Stimulated activated CD8-positive, alpha-beta memory T cell treated with anti-CD3 and anti-CD28 coated beads, Interleukin-15, amount 100 ng/mL, for 4 hours (primary cell): Measurements from ENCODE around the gene PBRM1.

Source experiments
- DNase-seq, 2 donors: peaks; one replicate each; pipeline ENCODE4 v3.0.0-alpha.2; 2020; ENCODE audit warnings: low read depth in 2 of 2

The PBRM1 gene

GRCh38 chr3:52574056-52574965, 111.4 kb downstream of the PBRM1 start:
- no peak for DNase-seq

- DNase-seq: no peak
Observed at GRCh38 chr3:52572221-52572620, 113.5 kb downstream of the PBRM1 start.

DNA sequence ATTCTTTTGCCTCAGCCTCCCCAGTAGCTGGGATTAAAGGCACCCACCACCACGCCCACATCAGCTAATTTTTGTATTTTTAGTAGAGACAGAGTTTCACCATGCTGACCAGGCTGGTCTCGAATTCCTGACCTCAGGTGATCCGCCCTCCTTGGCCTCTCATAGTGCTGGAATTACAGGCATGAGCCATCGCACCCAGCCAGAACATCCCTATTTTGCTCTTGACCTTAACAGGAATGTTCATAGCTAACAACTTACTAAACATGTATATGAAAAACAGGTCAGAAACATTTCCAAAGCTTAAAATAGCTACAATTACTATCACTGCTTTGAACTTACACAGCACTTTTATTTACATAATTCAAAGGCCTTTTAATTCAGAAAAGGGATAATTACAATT, 115.6 kb downstream of the PBRM1 start:
- no peak for DNase-seq

GRCh38 chr3:52568069-52568468, 117.6 kb downstream of the PBRM1 start:
- no peak for DNase-seq

DNA sequence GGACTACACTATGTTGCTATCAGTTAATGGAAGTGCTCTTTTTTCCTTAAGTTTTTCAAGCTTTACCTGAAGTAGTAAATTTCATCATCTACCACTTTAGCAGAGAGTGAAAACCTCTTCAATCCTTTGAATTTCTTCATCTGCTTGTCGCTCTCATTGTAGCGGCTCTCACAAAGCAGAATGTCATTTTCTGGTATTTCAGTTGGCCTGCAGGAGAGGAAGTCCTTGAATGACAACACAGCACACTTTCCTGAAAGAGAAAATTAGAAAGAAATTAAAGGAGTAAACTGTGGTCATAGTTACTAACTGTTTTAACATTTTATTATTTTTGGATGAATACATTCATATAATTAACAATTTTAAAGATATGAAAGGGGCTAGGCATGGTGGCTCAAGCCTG, 121.7 kb downstream of the PBRM1 start:
- DNase-seq: no peak

GRCh38 chr3:52561028-52561747, 124.5 kb downstream of the PBRM1 start:
- no peak for DNase-seq

DNA sequence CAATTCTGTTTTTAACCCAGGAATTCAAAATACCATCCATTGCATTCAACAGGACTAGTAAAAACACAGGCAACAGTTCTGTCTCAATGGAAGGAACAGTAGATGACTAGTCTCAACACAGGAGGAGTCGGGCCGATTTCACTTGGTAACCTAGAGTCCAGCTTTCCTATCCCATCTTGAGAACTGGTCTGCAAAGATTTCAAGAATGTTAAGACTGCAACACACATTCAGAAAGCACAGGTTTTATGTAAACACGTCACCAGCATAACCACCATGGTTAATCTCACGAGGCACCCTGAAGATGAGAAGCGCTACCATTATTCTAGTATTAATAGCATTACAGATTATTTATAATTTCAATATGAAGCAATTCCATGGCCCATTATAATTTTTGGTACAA, 127.3 kb downstream of the PBRM1 start:
- no peak for DNase-seq

- no peak for DNase-seq
Observed at GRCh38 chr3:52557011-52557960, 128.4 kb downstream of the PBRM1 start.

DNA sequence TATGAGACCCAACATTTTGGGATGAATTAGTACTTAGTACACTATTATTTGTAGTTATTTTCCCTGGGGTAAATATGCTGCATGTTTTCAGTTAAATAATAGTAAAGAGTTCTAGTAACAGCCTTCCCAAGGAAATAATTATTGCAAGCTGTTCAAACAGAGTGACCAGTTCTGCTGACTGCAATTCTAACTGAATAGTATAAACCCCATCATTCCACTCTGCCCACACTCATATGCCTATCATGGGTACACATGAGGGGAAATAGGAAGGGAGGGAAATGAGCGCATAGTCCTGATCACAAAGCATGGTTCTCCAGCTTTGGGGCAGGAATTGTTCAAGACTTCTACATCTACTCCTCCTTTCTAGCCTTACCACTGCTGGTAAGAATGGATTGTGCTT, 130.7 kb downstream of the PBRM1 start:
- no peak for DNase-seq

DNA sequence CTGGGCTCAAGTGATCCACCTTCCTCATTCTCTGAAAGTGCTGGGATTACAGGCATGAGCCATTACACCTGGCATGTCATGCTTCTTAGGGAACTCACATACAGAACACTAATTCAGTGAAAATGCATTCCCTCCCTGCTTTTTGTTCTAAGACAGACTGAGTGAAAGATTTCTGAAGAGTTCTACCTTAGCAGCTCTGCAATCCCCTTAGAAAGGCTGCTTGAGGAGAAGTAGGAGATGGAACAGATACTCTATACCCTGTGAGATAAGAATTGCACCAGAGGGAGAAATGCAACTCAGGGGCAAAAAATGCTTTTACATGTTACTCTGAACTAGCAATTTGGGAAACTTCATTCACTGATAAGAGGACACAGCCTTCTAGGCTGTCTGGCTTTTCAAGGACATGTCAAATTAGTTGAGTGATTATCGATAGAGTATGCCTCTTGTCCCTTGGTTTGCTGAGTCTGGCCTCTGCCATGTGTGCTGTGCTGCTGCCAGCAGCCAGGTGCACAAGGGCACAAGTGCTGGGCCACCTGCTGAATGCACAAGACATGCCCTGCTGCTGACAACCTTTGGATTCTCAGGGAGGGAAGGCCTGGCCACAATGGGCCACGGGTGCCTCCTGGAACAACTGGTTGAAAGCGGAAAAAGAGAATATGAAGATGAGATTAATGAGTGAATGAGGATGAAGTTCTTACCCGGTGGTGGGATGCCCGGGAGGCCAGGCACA, 131.5 kb downstream of the PBRM1 start:
- DNase-seq: no peak

DNA sequence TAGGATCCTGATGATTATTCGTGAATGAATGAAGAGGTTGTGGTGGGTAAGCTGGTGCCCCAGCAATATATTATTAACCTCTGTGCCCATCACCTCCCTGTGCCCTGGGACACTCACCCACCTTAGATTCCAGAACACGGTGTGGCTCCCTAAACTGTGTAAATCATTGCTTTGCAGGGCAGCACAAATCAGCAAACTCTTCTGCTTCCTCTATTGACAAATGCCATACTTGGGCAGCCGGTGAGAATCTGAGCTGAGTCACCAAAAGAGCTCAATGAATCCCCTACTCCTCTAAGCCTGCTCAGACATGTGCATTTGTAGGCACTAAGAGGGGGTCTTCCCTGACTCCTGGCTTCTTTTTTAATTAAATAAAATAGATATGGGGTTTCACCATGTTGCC, 133.6 kb downstream of the PBRM1 start:
- DNase-seq: no peak

- DNase-seq: no peak
Observed at GRCh38 chr3:52551118-52551517, 134.6 kb downstream of the PBRM1 start.

DNA sequence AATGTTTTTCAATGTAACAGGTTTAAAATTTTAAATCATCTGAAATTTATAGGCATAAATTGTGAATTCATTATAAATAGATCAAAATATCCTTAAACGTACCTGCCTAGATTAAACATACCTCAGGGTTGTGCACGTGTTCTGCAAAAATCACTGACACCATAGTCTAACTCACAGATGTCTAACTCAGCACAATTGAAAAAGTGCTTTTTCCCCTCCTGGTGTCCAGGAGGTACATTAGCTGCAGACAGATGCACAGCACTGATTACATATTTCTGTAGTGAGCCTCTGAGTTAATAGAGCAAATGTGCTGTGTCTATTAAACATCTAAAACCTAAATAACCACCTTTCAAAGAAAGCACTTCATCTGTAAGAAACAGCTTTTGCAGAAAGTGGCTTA, 138.6 kb downstream of the PBRM1 start:
- no peak for DNase-seq

DNA sequence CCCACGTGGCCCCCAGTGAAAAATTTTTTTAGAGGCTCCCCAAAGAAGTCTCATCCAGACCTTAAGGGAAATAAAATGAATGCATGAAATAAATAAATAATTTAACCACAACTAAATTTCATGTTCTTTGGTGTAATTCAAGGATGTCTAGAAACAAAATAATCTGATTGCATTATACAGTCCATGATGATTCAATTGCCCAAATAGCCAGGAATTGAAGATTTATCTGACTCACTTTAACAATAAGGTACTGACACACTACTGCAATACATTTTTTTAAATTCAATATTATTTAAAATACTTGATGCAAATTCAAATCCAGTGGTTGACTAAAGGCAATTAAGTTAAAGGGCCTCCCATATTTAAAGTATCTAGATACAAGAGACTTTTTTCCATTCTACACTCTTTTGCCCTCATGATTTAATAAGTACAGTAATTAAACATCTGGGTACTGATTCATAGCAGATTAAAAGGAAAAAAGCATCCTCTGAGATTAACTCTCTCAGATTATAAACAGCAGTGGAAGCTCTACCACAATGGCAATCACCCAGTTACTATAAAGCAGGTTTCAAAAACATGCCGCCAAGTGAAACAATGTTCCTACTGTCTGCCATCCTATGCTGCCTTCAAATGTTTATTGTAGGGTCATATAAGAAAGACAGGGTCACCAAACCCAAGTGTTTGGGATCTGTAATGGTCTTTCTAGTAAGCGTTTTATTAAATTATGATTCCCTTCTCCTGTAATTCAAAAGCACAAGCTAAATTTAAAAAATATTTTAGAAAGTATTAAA, 139.4 kb downstream of the PBRM1 start:
- no peak for DNase-seq

DNA sequence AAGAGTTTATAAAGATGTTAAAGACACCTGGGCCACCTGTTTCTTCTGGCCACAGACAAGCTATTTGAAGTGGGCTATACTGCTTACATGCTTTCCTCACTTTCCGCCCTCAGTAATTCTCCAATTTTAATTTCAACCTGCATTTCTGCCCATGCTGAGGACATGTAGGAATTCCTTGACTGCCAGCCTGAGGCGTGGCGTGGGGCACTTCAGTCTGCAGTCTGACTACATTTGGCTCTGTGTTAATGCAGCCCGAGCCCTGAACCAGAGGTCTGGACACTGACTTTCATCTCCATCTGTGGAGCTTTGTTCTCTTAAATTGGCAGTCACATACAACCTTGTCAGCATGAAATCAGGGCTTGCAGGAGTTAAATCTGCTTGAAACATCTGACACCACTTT, 140.8 kb downstream of the PBRM1 start:
- DNase-seq: no peak

DNA sequence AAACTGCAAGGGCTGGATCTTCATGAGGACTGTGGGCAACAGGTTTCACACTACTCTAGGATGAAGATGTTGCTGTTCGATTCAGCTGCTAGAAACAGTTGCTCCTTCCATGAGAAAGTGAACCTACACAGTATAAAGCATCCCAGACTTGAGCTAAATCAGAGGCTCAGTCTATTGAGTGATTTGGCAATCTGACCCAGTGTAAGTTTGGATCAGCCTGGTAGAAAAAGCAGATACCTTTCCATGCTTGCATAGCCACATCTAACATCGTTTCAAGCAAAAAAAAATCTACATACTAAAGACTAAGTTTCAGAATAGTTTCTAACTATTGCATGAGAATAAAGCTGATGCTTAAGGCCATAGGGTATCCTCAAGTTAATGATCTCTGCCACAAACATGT, 144.7 kb downstream of the PBRM1 start:
- DNase-seq: no peak

DNA sequence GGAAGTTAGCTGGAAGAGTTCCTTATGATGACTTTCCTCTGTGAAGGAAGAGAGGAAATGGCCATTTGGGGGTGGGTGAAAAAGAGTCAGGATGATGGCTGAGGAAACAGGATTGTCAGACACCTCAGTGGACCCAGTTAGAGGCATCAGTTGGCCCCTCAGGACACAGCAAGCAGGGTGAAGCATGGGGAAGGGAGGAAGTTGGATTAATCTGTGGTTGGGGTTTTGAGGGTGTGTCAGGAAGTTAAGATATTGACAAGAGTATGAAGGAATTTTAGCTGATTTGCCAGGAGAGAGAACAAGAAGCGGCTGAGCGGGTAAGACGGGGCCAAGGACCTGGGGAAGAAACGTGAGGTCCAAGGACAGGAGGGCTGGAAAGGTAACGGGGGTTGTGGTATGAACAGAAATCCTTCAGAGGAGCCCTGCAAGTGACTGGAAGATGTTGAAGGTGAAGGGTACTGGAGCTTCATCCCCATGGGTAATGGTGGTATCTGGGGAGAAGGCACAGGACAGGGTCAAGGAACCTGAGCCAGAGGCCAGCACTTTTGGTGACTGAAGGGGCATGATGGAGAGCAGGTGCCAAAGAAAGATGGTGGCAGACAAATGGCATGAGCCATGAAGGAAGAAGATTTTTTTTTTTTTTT, 146.6 kb downstream of the PBRM1 start:
- DNase-seq: no peak

DNA sequence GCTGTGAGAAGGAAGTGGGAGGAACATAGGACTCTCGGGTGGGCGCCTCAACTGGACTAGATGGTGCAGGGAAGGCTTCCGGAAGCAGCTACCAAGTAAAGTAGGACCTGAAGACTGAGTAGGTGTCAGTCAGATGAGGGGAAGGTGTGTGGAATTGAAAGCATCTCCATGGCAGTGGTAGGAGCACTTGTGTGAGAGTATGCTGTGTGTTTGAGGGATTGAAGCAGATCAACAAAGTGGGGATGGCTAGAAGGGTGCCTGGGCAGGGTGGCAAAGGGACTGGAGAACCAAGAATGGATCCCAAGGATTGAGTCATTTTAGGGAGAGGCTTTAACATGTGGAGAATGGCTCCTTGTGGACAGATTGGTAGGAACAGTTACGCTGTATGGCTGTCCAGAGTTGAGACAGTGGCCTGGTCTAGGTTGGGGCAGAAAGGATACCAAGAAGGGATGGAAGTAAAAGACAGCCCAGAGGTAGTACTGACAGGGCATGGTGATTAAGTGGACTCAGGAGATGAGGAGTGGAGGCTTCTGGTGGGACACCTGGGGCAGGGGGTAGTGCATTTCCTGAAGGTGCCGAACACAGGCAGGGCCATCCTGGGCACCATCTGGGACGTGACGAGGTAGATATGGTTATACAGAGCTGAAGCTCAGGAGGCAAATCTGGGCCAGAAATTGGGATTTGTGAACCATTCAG, 147.8 kb downstream of the PBRM1 start:
- no peak for DNase-seq

DNA sequence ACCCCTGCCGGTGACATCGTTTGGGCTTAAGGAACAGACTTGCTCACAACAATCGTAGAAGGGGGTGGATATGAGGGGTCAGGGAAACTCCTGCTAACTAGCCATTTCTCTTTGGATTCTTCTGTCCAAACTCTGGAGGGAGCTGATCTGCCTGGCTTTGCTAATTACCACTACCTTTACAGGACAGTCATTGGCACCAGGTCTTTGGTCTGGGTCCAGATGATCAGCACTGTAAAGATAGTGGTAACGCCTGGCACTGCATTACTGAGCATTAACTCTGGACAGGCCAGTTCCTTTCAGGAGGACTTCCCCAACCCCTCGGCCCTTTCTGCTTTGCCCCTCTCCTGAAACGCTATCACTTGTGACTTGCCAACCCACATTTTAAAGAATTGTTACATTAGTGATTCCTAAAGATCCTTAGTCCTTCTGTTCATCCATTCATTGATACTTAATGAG, 148.5 kb downstream of the PBRM1 start:
- no peak for DNase-seq
